Breast epithelium (tissue), 3 donors: Measurements from ENCODE around the gene RRM2.

Experiments used
- CTCF ChIP-seq, 3 donors: fragments of 450-650 bp; IDR thresholded peaks; one replicate each; pipeline ENCODE4 v1.5.1; 2016 to 2017; ENCODE audit warnings: antibody characterized with exemption in 3 of 3, mild to moderate bottlenecking in 3 of 3, moderate library complexity in 3 of 3
- POLR2A ChIP-seq: fragments of 450-650 bp; IDR thresholded peaks from one replicate; pipeline ENCODE4 v1.6.1; 2016; ENCODE audit warnings: antibody characterized with exemption, mild to moderate bottlenecking, moderate library complexity
- POLR2AphosphoS5 ChIP-seq, 3 donors: sonication (generic); formaldehyde crosslinking; IDR thresholded peaks; one replicate each; pipeline ENCODE4 v1.6.1; 2017; ENCODE audit warnings: antibody characterized with exemption in 3 of 3

DNA sequence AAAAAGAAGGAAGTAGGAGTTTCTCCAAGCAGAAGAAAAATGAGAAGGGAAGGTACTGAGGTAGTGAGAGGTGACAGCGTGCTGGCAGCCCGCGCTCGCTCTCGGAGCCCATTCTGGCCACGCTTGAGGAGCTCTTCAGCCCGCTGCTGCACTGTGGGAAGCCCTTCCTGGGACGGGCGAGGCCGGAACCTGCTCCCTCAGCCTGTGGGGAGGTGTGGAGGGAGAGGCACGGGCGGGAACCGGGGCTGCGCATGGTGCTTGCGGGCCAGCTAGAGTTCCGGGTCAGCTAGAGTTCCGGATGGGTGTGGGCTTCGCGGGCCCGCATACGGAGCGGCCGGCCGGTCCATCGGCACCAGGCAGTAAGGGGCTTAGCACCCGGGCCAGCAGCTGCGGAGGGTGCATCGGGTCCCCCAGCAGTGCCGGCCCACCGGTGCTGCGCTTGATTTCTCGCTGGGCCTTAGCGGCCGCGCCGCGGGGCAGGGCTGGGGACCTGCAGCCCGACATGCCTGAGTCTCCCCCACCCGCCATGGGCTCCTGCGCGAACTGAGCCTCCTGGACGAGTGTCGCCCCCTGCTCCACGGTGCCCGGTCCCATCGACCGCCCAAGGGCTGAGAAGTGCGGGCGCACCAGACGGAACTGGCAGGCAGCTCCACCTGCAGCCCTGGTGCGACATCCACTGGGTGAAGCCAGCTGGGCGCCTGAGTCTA lies 31.2 kb upstream of the RRM2 start:
- no peak for TF ChIP-seq POLR2A
- no peak for TF ChIP-seq CTCF (IDR thresholded peaks at IDR 0.05)
- TF ChIP-seq POLR2AphosphoS5 (IDR thresholded peaks at IDR 0.05), result no peak
